H9 (cell line): ENCODE data around the gene GHITM. TPM values are rescaled to one million over a fixed set of nuclear protein-coding genes. Genes with fewer than 3 reads are reported as not detected.

Experiments used
- DNase-seq: peaks from one replicate; pipeline ENCODE4 v3.0.0-alpha.2; 2017
- H2AFZ ChIP-seq: one replicate; pipeline ENCODE4 v1.6.1; 2013; ENCODE audit warnings: mild to moderate bottlenecking, low read length, control low read depth, moderate library complexity
- H2AK5ac ChIP-seq: 2 replicates; pipeline ENCODE4 v1.6.1; 2013; ENCODE audit warnings: low read length, control low read depth, mixed read lengths; ENCODE audit not compliant: insufficient read length
- H2BK120ac ChIP-seq: one replicate; pipeline ENCODE4 v1.6.1; 2013; ENCODE audit warnings: low read depth, mild to moderate bottlenecking, low read length, control low read depth, inconsistent platforms; ENCODE audit not compliant: poor library complexity, severe bottlenecking
- H2BK12ac ChIP-seq: 2 replicates; pipeline ENCODE4 v1.6.1; 2013; ENCODE audit warnings: low read length, control low read depth, mixed read lengths, low read depth; ENCODE audit not compliant: insufficient read length
- H2BK15ac ChIP-seq: 2 replicates; pipeline ENCODE4 v1.6.1; 2013; ENCODE audit warnings: low read depth, low read length, control low read depth
- H2BK20ac ChIP-seq: one replicate; pipeline ENCODE4 v1.6.1; 2013; ENCODE audit warnings: low read depth, mild to moderate bottlenecking, low read length, control low read depth, inconsistent platforms; ENCODE audit not compliant: poor library complexity, severe bottlenecking
- H2BK5ac ChIP-seq: 2 replicates; pipeline ENCODE4 v1.6.1; 2013; ENCODE audit warnings: low read length, control low read depth, mixed read lengths; ENCODE audit not compliant: insufficient read length
- H3K14ac ChIP-seq: 2 replicates; pipeline ENCODE4 v1.6.1; 2013; ENCODE audit warnings: low read length, control low read depth; ENCODE audit not compliant: insufficient read depth
- H3K18ac ChIP-seq: 2 replicates; pipeline ENCODE4 v1.6.1; 2013; ENCODE audit warnings: low read depth, mild to moderate bottlenecking, mixed read lengths, low read length, control low read depth; ENCODE audit not compliant: insufficient read length
- H3K23ac ChIP-seq: 2 replicates; pipeline ENCODE4 v1.6.1; 2013; ENCODE audit warnings: low read length, control low read depth, mixed read lengths, low read depth; ENCODE audit not compliant: insufficient read length
- H3K23me2 ChIP-seq: 2 replicates; pipeline ENCODE4 v1.6.1; 2013; ENCODE audit warnings: low read depth, mild to moderate bottlenecking, mixed read lengths, low read length, control low read depth; ENCODE audit not compliant: insufficient read length, poor library complexity, severe bottlenecking
- H3K27ac ChIP-seq: 2 replicates; pipeline ENCODE4 v1.5.1; 2013; ENCODE audit warnings: low read length, control low read depth, mixed read lengths, low read depth; ENCODE audit not compliant: insufficient read length
- H3K27me3 ChIP-seq: 2 replicates; pipeline ENCODE4 v1.6.1; 2013; ENCODE audit warnings: low read length, control low read depth, inconsistent platforms; ENCODE audit not compliant: insufficient read depth
- H3K4ac ChIP-seq: 2 replicates; pipeline ENCODE4 v1.6.1; 2013; ENCODE audit warnings: low read depth, mild to moderate bottlenecking, control low read depth, inconsistent platforms, low read length, moderate library complexity
- H3K4me1 ChIP-seq: 2 replicates; pipeline ENCODE4 v1.6.1; 2013; ENCODE audit warnings: low read length, control low read depth, inconsistent platforms; ENCODE audit not compliant: insufficient read depth
- H3K4me2 ChIP-seq: 2 replicates; pipeline ENCODE4 v1.6.1; 2013; ENCODE audit warnings: low read length, control low read depth, mixed read lengths; ENCODE audit not compliant: insufficient read length, insufficient read depth
- H3K56ac ChIP-seq: 2 replicates; pipeline ENCODE4 v1.6.1; 2013; ENCODE audit warnings: low read depth, mild to moderate bottlenecking, mixed read lengths, low read length, control low read depth; ENCODE audit not compliant: insufficient read length
- H3K79me1 ChIP-seq: 2 replicates; pipeline ENCODE4 v1.6.1; 2013; ENCODE audit warnings: low read depth, mild to moderate bottlenecking, moderate library complexity, low read length, control low read depth, inconsistent platforms; ENCODE audit not compliant: insufficient read depth, poor library complexity, severe bottlenecking
- H3K79me2 ChIP-seq: 2 replicates; pipeline ENCODE4 v1.6.1; 2013; ENCODE audit warnings: low read length, control low read depth, inconsistent platforms; ENCODE audit not compliant: insufficient read depth
- H3K9ac ChIP-seq: 2 replicates; pipeline ENCODE4 v1.6.1; 2013; ENCODE audit warnings: low read length, control low read depth, mixed read lengths; ENCODE audit not compliant: insufficient read length; ENCODE audit errors: extremely low read depth
- H3K9me3 ChIP-seq: one replicate; pipeline ENCODE4 v1.6.1; 2013; ENCODE audit warnings: low read depth, low read length, inconsistent platforms; ENCODE audit not compliant: control insufficient read depth
- H3T11ph ChIP-seq: one replicate; pipeline ENCODE4 v1.6.1; 2013; ENCODE audit warnings: mild to moderate bottlenecking, low read length, control low read depth, inconsistent platforms
- H4K20me1 ChIP-seq: one replicate; pipeline ENCODE4 v1.6.1; 2013; ENCODE audit not compliant: control insufficient read depth, insufficient read length, insufficient read depth
- H4K5ac ChIP-seq: 2 replicates; pipeline ENCODE4 v1.6.1; 2013; ENCODE audit warnings: low read depth, mild to moderate bottlenecking, mixed read lengths, low read length, control low read depth; ENCODE audit not compliant: insufficient read length
- H4K8ac ChIP-seq: replicated peaks from 2 replicates; pipeline ENCODE4 v1.6.1; 2013; ENCODE audit warnings: low read length, control low read depth, mixed read lengths, low read depth; ENCODE audit not compliant: insufficient read length
- H4K91ac ChIP-seq: 2 replicates; pipeline ENCODE4 v1.6.1; 2013; ENCODE audit warnings: low read depth, mild to moderate bottlenecking, moderate library complexity, mixed read lengths, low read length, control low read depth; ENCODE audit not compliant: insufficient read length
- H3K27ac Mint-ChIP-seq, 3 experiments: 2 replicates in 2 of 3; 3 replicates in 1 of 3; pipeline ENCODE4 v1.8.0; 2020 to 2021; ENCODE audit warnings: mixed read lengths in 3 of 3, mild to moderate bottlenecking in 1 of 3, moderate library complexity in 1 of 3
- H3K27me3 Mint-ChIP-seq: 2 replicates; pipeline ENCODE4 v1.8.0; 2021; ENCODE audit warnings: low read depth, mild to moderate bottlenecking, moderate library complexity, mixed read lengths
- H3K36me3 Mint-ChIP-seq, 3 experiments: 2 replicates in 2 of 3; 3 replicates in 1 of 3; pipeline ENCODE4 v1.8.0; 2020 to 2021; ENCODE audit warnings: low read depth in 3 of 3, mixed read lengths in 3 of 3; ENCODE audit not compliant: insufficient read depth in 1 of 3
- H3K4me1 Mint-ChIP-seq, 2 experiments: 2 replicates each; pipeline ENCODE4 v1.8.0; 2020; ENCODE audit warnings: mixed read lengths in 2 of 2
- H3K4me3 Mint-ChIP-seq, 2 experiments: 2 replicates in 1 of 2; 3 replicates in 1 of 2; pipeline ENCODE4 v1.8.0; 2020 to 2021; ENCODE audit warnings: mild to moderate bottlenecking in 2 of 2, mixed read lengths in 2 of 2, moderate library complexity in 1 of 2
- H3K9me3 Mint-ChIP-seq, 2 experiments: 2 replicates in 1 of 2; 3 replicates in 1 of 2; pipeline ENCODE4 v1.8.0; 2020; ENCODE audit warnings: mild to moderate bottlenecking in 2 of 2, mixed read lengths in 2 of 2, moderate library complexity in 1 of 2
- CTCF ChIP-seq: fragments of 200-600 bp; sonication (generic); conservative IDR thresholded peaks from 3 replicates; pipeline ENCODE4 v1.8.0; 2021; ENCODE audit warnings: antibody characterized with exemption, mild to moderate bottlenecking
- WGBS: extraction: QIAGEN DNeasy Blood & Tissue Kit; methylation state at CpG from one replicate; pipeline ENCODE4 v1.1.7; 2013; ENCODE audit warnings: missing lambda C conversion rate, low lambda C conversion rate, mixed read lengths; ENCODE audit not compliant: insufficient read length; ENCODE audit errors: extremely low coverage; 5-methylcytosine and 5-hydroxymethylcytosine counted together
- total RNA-seq: library from RNA; stranded (reverse); gene quantifications from 2 replicates; pipeline ENCODE4 v1.2.1, GENCODE V29; 2021

The GHITM gene
- total RNA-seq, 1 experiment from 2014 or later = 95.6 TPM

GRCh38 chr10:84095811-84096497 lies 43.4 kb upstream of the GHITM start:
- Histone ChIP-seq H4K8ac (no peak overlapping the region), H3K27me3 (no peaks in the 10 kb centered on the region), H4K20me1 (no peaks in the 10 kb centered on the region), H2BK20ac (no peak overlapping the region), H3K4me2 (no peak overlapping the region), H3K56ac (no peak overlapping the region), H3K27ac (no peak overlapping the region), H2BK120ac (no peak overlapping the region), H3K9me3 (no peaks in the 10 kb centered on the region), H3K23ac (no peak overlapping the region), H3K23me2 (no peaks in the 10 kb centered on the region), H2BK5ac (no peak overlapping the region), H3K4ac (no peak overlapping the region), H3K4me1 (no peaks in the 10 kb centered on the region), H3K9ac (no peak overlapping the region), H4K5ac (no peak overlapping the region), H2BK12ac (no peak overlapping the region), H3K79me1 (no peaks in the 10 kb centered on the region), H3K18ac (no peak overlapping the region), H2BK15ac (no peak overlapping the region), H3K79me2 (no peaks in the 10 kb centered on the region), H3K14ac (no peak overlapping the region), H2AK5ac (no peak overlapping the region), H2AFZ (no peak overlapping the region), H3T11ph (no peak overlapping the region), H4K91ac (no peak overlapping the region)
- no peak overlapping the region for H3K4me3 Mint-ChIP-seq
- TF ChIP-seq CTCF = no peak
- no CpG with 5 or more reads among the region's 4 CpGs for WGBS
- H3K27me3 Mint-ChIP-seq = peaks cover 3% of the 10 kb centered on the region
- H3K36me3 Mint-ChIP-seq = no peaks in the 10 kb centered on the region
- H3K9me3 Mint-ChIP-seq = no peaks in the 10 kb centered on the region
- no peaks in the 10 kb centered on the region for H3K4me1 Mint-ChIP-seq
- no peak overlapping the region for H3K27ac Mint-ChIP-seq
- DNase-seq = no peak
